HepG2 (cell line): ENCODE measurements around the gene EFNA4. TPM values are rescaled to one million over a fixed set of nuclear protein-coding genes. Genes with fewer than 3 reads are reported as not detected.

ENCODE experiments used
- AGO2 ChIP-seq: fragments of 200-400 bp; formaldehyde crosslinking; optimal IDR thresholded peaks from 2 replicates; pipeline ENCODE3; 2017; ENCODE audit warnings: mild to moderate bottlenecking, low read depth, low read length, moderate library complexity
- FOXM1 ChIP-seq: sonication (generic); formaldehyde crosslinking; IDR thresholded peaks from 2 replicates; pipeline ENCODE4 v1.5.0; 2020; ENCODE audit warnings: missing genetic modification reagents
- GMEB1 ChIP-seq: sonication (generic); formaldehyde crosslinking; IDR thresholded peaks from 2 replicates; pipeline ENCODE4 v1.5.1; 2020; ENCODE audit warnings: missing genetic modification reagents, mild to moderate bottlenecking, borderline replicate concordance
- KDM4B ChIP-seq: sonication (generic); formaldehyde crosslinking; IDR thresholded peaks from 2 replicates; pipeline ENCODE4 v1.4.0; 2020; ENCODE audit warnings: missing genetic modification reagents
- KLF12 ChIP-seq: sonication (generic); formaldehyde crosslinking; IDR thresholded peaks from 2 replicates; pipeline ENCODE4 v1.4.0; 2020; ENCODE audit warnings: missing genetic modification reagents, borderline replicate concordance
- KMT2A ChIP-seq: sonication (generic); formaldehyde crosslinking; IDR thresholded peaks from 2 replicates; pipeline ENCODE4 v1.4.0; 2020; ENCODE audit warnings: missing genetic modification reagents
- MIER2 ChIP-seq: IDR thresholded peaks from 2 replicates; pipeline ENCODE4 v1.6.1; 2016; ENCODE audit warnings: missing biosample characterization, missing genetic modification reagents
- NAIF1 ChIP-seq: sonication (generic); formaldehyde crosslinking; IDR thresholded peaks from 2 replicates; pipeline ENCODE4 v1.5.0; 2020; ENCODE audit warnings: mild to moderate bottlenecking, missing genetic modification reagents, borderline replicate concordance
- NR2F6 ChIP-seq, 2 experiments: IDR thresholded peaks; 2 replicates each; pipeline ENCODE4 v1.6.1; 2016; ENCODE audit warnings: antibody characterized with exemption in 1 of 2, mild to moderate bottlenecking in 1 of 2
- PHF5A ChIP-seq: IDR thresholded peaks from one replicate; pipeline ENCODE4 v1.6.1; 2018; ENCODE audit warnings: low read depth, missing genetic modification reagents; ENCODE audit not compliant: unreplicated experiment
- POGZ ChIP-seq: sonication (generic); formaldehyde crosslinking; IDR thresholded peaks from 2 replicates; pipeline ENCODE4 v1.4.0; 2020; ENCODE audit warnings: mild to moderate bottlenecking, missing genetic modification reagents
- POLR2A ChIP-seq, 2 experiments: IDR thresholded peaks; 2 replicates each; pipeline ENCODE4 v1.6.1; 2011; ENCODE audit warnings: low read depth in 2 of 2, low read length in 2 of 2, mild to moderate bottlenecking in 1 of 2, moderate library complexity in 1 of 2; ENCODE audit not compliant: insufficient read depth in 1 of 2
- SP140L ChIP-seq: sonication (generic); formaldehyde crosslinking; IDR thresholded peaks from 2 replicates; pipeline ENCODE4 v1.4.0; 2020; ENCODE audit warnings: missing genetic modification reagents, borderline replicate concordance
- TCF12 ChIP-seq, 2 experiments: fragments of 450-650 bp in 1 of 2; sonication (generic) in 1 of 2; formaldehyde crosslinking in 1 of 2; IDR thresholded peaks; 2 replicates each; pipeline versions ENCODE4 v1.6.1 to v1.8.0; 2017 to 2022; ENCODE audit warnings: antibody characterized with exemption in 1 of 2, mild to moderate bottlenecking in 1 of 2, missing genetic modification reagents in 1 of 2, moderate library complexity in 1 of 2
- ZBTB34 ChIP-seq: sonication (generic); formaldehyde crosslinking; IDR thresholded peaks from 2 replicates; pipeline ENCODE4 v1.8.0; 2022; ENCODE audit warnings: mild to moderate bottlenecking, missing genetic modification reagents
- ZBTB43 ChIP-seq: sonication (generic); formaldehyde crosslinking; conservative IDR thresholded peaks from 2 replicates; pipeline ENCODE4 v1.4.0; 2020; ENCODE audit warnings: missing genetic modification reagents
- ZC3H13 ChIP-seq: sonication (generic); formaldehyde crosslinking; IDR thresholded peaks from 2 replicates; pipeline ENCODE4 v1.8.1; 2023; ENCODE audit warnings: mild to moderate bottlenecking, missing genetic modification reagents, moderate library complexity
- ZMYM3 ChIP-seq: sonication (generic); formaldehyde crosslinking; IDR thresholded peaks from 2 replicates; pipeline ENCODE4 v1.5.1; 2020; ENCODE audit warnings: mild to moderate bottlenecking, missing genetic modification reagents
- ZNF180 ChIP-seq: sonication (generic); formaldehyde crosslinking; IDR thresholded peaks from 2 replicates; pipeline ENCODE4 v1.4.0; 2020; ENCODE audit warnings: low read depth, missing genetic modification reagents, borderline replicate concordance
- ZNF317 ChIP-seq: sonication (generic); formaldehyde crosslinking; IDR thresholded peaks from 2 replicates; pipeline ENCODE4 v1.5.0; 2020; ENCODE audit warnings: mild to moderate bottlenecking, missing genetic modification reagents
- polyA plus RNA-seq, 8 experiments: library from polyadenylated mRNA; depleted of rRNA in 3 of 8; stranded (reverse) in 7 of 8; unstranded in 1 of 8; fragments of >200 nt; fragmentation: Illumina TruSeq in 4 of 8; extraction: Trizol in 4 of 8; gene quantifications; 2 replicates each; pipeline versions ENCODE4 v1.2.1 to v1.2.3, GENCODE V29; 2011 to 2016; ENCODE audit warnings: low read depth in 4 of 8, missing spikeins in 1 of 8, mixed read lengths in 1 of 8; ENCODE audit not compliant: insufficient read depth in 1 of 8
- total RNA-seq, 5 experiments: library from RNA; depleted of rRNA; stranded (reverse); fragments of >200 nt; fragmentation: Illumina TruSeq; extraction: Trizol; gene quantifications; 2 replicates each; pipeline ENCODE4 v1.2.3, GENCODE V29; 2016; ENCODE audit warnings: low read depth in 1 of 5

Gene EFNA4
- total and polyA plus RNA-seq, 2 of the 13 experiments (the other 11 are each of a cell fraction or from before 2014, with no cell fraction given), result 12.0 to 17.2 TPM

GRCh38 chr1:155070721-155071569, 7.4 kb downstream of the EFNA4 start (continued):
- TF ChIP-seq ZNF317 (CRISPR knock-in tag), result peak; percentile 49; the same call in 1 of the 2 replicates
- no peak for TF ChIP-seq MIER2 (CRISPR knock-in tag)
- TF ChIP-seq NAIF1 (CRISPR knock-in tag), result no peak
- TF ChIP-seq NR2F6 (IDR thresholded peaks at IDR 0.05), result no peak
- TF ChIP-seq NR2F6 (CRISPR knock-in tag; IDR thresholded peaks at IDR 0.05), result no peak
- no peak for TF ChIP-seq ZBTB43
- TF ChIP-seq KDM4B, result no peak
- peak; percentile 77 for TF ChIP-seq AGO2
- TF ChIP-seq SP140L (CRISPR knock-in tag), result no peak
- TF ChIP-seq ZMYM3 (CRISPR knock-in tag), result no peak
- no peak for TF ChIP-seq PHF5A
- no peak for TF ChIP-seq TCF12 (IDR thresholded peaks at IDR 0.05)
- TF ChIP-seq TCF12 (CRISPR knock-in tag; IDR thresholded peaks at IDR 0.05), result no peak
- TF ChIP-seq ZBTB34 (CRISPR knock-in tag), result no peak
- TF ChIP-seq FOXM1 (CRISPR knock-in tag), result no peak
- no peak for TF ChIP-seq ZC3H13 (CRISPR knock-in tag)
- TF ChIP-seq KLF12 (CRISPR knock-in tag), result 0 out of 2 replicates have a peak, but pooled peaks have one; percentile 53
- peak; percentile 64; the same call in 1 of the 2 replicates for TF ChIP-seq GMEB1 (CRISPR knock-in tag)
- no peak for TF ChIP-seq ZNF180 (CRISPR knock-in tag)
- no peak for TF ChIP-seq POGZ
- 0 out of 4 replicates have a peak, but pooled peaks of 1 of the 2 experiments have one; percentile 31 for TF ChIP-seq POLR2A (IDR thresholded peaks at IDR 0.05; ENCODE audit: insufficient read depth in 1 of 2, low read depth in 2 of 2, low read length in 2 of 2)
- no peak for TF ChIP-seq KMT2A (CRISPR knock-in tag)
